Fibroblast of skin of right biceps (primary cell): Measurements from ENCODE around the gene MAP7.

ENCODE experiments used
- DNase-seq: peaks from one replicate; pipeline ENCODE4 v3.0.0-alpha.2; 2013

Gene MAP7

DNA sequence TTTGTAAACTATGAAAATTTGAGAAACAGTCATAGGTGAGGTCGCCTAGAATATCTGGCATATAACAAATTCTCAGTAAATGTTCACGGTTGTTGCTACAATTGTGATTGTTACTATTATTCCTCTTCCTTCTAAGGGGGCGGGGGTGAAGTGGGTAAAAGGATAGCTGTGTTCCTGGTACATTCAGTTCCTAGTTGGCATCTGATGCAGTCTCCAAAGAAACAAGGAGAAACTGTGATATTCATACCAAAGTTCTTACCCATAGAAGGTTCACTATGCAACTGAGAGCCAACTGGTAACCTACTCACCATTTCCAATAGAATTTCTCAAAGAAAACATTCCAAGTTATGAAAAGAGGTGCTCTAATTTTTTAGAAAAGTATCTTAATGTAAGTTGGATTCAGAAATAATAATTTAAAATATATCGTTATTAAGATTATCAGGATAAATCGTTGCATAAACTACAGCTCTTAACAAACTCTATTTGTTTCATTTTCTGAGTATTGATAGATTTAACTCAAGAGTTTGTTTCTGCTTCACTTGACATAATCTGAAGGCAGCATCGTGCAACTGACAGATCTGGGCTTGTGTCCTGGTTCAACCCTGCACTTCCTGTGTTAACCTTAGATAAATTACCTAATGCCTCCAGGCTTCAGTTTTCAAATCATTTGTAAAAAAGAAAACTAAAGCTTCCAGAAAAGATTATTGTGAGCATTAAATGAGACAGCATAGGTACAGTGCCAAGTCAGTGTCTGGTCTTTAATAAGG is 13.3 kb upstream of the MAP7 start:
- DNase-seq = no peak

- no peak for DNase-seq
These were observed 12.0 kb upstream of the MAP7 start for GRCh38 chr6:136562211-136562610.

- DNase-seq = no peak
These were observed 3.1 kb upstream of the MAP7 start for GRCh38 chr6:136553166-136553787.

DNA sequence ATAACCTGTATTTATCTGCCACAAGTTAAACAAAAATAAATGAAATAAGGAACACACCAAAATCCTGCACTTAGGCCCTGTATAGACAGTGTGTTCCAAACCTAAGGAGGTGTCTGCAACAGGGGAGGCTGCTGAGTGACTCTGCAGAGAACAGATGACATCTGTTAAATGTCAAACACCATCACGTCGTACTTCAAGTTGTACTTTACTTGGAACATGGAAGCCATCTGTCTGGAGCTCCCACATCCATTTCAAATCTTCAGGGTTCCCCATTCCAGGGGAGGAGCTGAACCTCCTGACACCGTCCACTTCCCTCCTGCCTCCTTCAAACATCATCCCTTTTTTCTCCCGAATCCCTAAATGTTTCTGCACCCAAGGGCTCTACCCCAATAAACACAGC is 1.8 kb upstream of the MAP7 start:
- no peak for DNase-seq

- no peak for DNase-seq
These were observed 881 bp upstream of the MAP7 start for GRCh38 chr6:136551103-136551502.

DNA sequence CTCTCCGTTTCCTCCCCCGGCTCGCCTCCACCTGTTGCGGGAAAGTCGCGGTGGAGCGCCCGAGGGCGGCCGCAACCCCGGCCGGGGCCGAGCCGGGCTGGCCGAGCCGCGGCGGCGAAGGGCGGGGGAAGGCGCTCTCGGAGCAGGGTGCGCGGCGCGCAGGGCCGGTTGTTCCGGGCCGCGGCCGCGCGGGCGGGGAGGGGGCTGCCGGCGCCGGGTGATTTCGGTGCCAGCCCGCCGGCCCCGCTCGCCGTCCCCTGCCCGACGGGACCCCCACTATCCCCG is 235 bp downstream of the MAP7 start:
- no peak for DNase-seq

GRCh38 chr6:136549300-136550044 is 750 bp downstream of the MAP7 start:
- no peak for DNase-seq

- no peak for DNase-seq
These were observed 1.5 kb downstream of the MAP7 start for GRCh38 chr6:136548582-136549299.

- DNase-seq = no peak
These were observed 2.4 kb downstream of the MAP7 start for GRCh38 chr6:136547871-136548270.

- peak; percentile 27 for DNase-seq
These were observed 2.9 kb downstream of the MAP7 start for GRCh38 chr6:136547336-136547735.

- DNase-seq = no peak
These were observed 3.9 kb downstream of the MAP7 start for GRCh38 chr6:136546331-136546730.

GRCh38 chr6:136544326-136544725 is 5.9 kb downstream of the MAP7 start:
- DNase-seq = no peak

- DNase-seq = no peak
These were observed 8.8 kb downstream of the MAP7 start for GRCh38 chr6:136541395-136541794.

DNA sequence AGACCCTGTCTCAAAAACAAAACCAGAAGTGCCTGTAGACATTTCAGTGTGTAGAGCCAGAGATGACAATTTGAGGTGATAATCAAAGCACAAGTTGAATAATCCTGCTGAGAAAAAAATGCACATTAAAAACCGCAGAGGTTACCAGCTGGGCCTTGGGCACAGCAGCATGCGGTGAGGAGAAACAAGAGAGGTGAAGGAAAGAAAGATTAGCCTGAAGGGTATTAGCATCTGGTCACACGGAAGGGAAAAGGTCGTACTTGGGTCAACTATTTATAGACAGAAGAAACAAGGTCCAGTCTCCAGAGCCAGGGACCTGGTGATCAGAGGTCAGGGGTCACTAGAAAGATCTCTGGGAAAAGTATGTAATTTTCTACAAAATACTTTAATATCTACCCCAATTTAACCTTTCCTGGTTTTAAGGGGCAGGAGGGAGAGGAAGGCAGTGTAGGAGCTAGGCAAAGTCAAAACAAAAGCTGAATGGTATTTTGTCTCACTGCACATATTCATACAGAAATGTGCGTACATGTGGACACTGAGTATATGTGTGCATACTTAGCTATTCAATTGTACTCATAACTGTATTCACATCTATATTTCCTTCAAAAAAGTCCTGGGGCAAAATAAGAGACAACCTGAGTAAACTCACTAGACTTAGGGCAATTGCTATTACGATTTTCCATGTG is 10.1 kb downstream of the MAP7 start:
- DNase-seq = no peak

DNA sequence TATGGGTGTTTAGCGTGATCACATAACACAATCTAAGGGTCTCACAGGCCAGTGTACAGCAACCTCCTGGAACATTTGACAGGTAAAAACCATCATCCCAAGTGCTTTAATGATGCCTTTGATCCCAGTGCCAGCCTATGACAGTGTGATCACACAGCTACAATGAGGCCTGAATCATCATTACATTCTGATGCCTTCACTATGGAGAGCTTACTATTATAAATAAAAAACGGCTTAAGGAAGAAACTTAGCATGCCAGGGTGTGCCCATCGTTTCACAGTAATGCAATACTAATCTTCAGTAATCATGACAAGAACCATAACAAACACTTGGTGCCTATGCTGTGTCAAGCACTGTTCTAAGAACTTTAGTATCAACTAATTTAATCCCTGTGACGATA is 11.4 kb downstream of the MAP7 start:
- DNase-seq = no peak

DNA sequence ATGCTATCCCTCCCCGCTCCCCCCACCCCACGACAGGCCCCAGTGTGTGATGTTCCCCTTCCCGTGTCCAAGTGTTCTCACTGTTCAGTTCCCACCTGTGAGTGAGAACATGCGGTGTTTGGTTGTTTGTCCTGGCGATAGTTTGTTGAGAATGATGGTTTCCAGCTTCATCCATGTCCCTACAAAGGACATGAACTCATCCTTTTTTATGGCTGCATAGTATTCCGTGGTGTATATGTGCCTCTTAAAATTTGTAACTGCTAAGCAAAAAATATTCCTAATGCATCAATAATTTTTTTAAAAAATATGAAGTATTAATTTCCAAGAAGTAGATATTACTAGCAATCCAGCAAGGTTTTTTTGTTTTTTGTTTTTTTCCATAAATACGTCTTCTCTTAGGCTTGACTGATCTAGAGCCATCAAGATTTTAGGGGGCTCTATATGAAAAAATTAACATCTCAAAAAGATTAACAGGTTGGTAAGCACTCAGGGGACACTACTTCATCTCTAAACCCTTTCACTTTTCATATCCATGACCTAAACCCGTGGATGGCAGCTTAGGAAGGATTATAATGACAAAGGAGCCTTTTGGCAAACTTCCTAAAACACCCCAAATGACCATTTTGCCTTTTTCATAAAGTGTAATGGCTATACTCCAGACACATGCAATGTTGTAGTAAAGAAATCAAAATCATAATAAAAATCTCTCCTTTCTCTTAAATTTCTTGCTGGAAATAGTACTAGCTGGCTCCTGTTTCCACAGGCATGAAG is 14.2 kb downstream of the MAP7 start:
- DNase-seq = no peak

DNA sequence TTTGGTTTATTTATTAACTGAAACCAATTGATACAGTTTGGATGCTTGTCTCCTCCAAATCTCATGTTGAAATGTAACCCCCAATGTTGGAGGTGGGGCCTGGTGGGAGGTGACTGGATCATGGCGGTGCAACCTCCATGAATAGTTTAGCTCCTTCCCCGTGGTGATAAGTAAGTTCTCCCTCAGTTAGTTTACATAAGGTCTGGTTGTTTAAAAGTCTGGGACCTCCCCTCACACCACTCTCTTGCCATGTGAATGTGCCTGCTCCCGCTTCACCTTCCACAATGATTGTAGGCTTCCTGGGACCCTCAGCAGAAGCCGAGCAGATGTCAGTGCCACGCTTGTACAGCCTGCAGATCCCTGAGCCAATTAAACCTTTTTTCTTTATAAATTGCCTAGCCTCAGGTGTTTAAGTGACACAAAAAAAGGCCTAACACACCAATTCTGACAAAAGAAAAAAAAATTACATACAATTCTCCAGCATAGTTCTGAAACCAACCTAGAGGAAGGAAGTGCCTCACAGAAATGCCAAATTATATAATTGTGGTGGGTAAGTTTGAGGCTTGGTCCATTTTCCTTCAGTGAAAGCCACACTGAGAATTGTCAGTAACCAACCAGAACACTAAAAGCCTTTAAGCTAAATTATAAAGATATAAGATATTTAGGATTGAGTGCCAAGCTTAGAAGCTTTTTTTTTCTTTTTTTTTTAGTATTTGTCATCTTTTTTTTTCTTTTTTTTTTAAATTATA is 15.0 kb downstream of the MAP7 start:
- no peak for DNase-seq

GRCh38 chr6:136534268-136534667 is 16.0 kb downstream of the MAP7 start:
- DNase-seq = no peak

DNA sequence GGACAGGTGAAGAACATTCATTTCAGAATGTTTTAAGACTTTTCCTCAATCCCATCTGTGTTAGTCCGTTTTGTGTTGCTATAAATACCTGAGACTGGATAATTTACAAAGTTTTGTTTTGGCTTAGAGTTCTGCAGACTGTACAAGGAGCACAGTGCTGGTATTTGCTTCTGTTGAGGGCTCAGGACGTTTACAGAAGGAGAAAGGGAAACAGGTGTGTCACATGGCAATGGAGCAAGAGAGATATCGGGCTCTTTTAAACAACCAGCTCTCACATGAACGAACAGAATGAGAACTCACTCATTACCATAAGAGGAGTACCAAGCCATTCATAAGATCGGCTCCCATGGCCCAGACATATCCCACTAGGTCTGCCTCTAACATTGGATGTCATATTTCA is 16.7 kb downstream of the MAP7 start:
- no peak for DNase-seq

DNA sequence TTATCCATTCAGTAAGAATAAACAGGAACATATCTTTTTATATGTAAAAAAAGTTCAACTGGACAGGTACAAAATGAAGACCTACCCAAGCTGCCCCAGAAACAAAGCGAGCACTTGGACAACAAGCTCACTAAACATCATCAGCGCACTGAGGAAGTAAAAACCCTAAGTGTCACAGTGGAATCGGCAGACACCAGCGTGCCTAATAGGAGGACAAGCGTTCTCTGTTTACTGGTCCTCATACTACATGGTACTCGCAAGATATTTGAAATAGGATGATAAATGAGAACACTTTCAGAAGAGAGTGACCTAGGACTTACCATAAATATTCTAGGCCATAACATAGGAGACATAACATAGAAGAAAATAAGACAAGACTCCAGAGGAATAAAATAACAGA is 18.2 kb downstream of the MAP7 start:
- no peak for DNase-seq

- DNase-seq = no peak
These were observed 20.5 kb downstream of the MAP7 start for GRCh38 chr6:136529710-136530109.

- no peak for DNase-seq
These were observed 21.7 kb downstream of the MAP7 start for GRCh38 chr6:136528477-136528876.
